HepG2 (cell line): ENCODE results near the gene ICAM2. TPM values are rescaled to one million over a fixed set of nuclear protein-coding genes. Genes with fewer than 3 reads are reported as not detected.

ENCODE experiments used
- ARNT ChIP-seq: fragments of 450-650 bp; IDR thresholded peaks from 2 replicates; pipeline ENCODE4 v1.6.1; 2017
- CENPT ChIP-seq: sonication (generic); formaldehyde crosslinking; IDR thresholded peaks from 2 replicates; pipeline ENCODE4 v1.8.0; 2022; ENCODE audit warnings: low read depth, mild to moderate bottlenecking, moderate library complexity, missing genetic modification reagents
- ELF1 ChIP-seq: sonication (generic); formaldehyde crosslinking; IDR thresholded peaks from 2 replicates; pipeline ENCODE4 v1.4.0; 2020; ENCODE audit warnings: missing genetic modification reagents
- JARID2 ChIP-seq: sonication (generic); formaldehyde crosslinking; IDR thresholded peaks from 2 replicates; pipeline ENCODE4 v1.8.1; 2023; ENCODE audit warnings: missing genetic modification reagents, inconsistent platforms; ENCODE audit not compliant: insufficient replicate concordance
- KAT8 ChIP-seq: IDR thresholded peaks from 2 replicates; pipeline ENCODE4 v1.6.1; 2016; ENCODE audit warnings: missing genetic modification reagents, missing compliant biosample characterization
- KDM3A ChIP-seq: IDR thresholded peaks from 2 replicates; pipeline ENCODE4 v1.6.1; 2018; ENCODE audit warnings: low read depth, missing compliant biosample characterization
- MBNL3 ChIP-seq: fragments of 250-450 bp; sonication (Bioruptor Pico); conservative IDR thresholded peaks from 2 replicates; pipeline ENCODE4 v1.8.0; 2022; ENCODE audit warnings: mild to moderate bottlenecking, inconsistent platforms
- MED8 ChIP-seq: sonication (generic); formaldehyde crosslinking; IDR thresholded peaks from 2 replicates; pipeline ENCODE4 v1.8.1; 2023; ENCODE audit warnings: mild to moderate bottlenecking, missing genetic modification reagents; ENCODE audit not compliant: insufficient replicate concordance
- MYPOP ChIP-seq: sonication (generic); formaldehyde crosslinking; IDR thresholded peaks from 2 replicates; pipeline ENCODE4 v1.8.1; 2023; ENCODE audit warnings: mild to moderate bottlenecking, moderate library complexity, missing genetic modification reagents
- NFATC3 ChIP-seq: sonication (generic); formaldehyde crosslinking; IDR thresholded peaks from 2 replicates; pipeline ENCODE4 v1.5.1; 2020; ENCODE audit warnings: mild to moderate bottlenecking, missing genetic modification reagents
- REL ChIP-seq: sonication (generic); formaldehyde crosslinking; conservative IDR thresholded peaks from 2 replicates; pipeline ENCODE4 v1.8.0; 2022; ENCODE audit warnings: mild to moderate bottlenecking, missing genetic modification reagents, moderate library complexity
- RFX3 ChIP-seq: IDR thresholded peaks from 2 replicates; pipeline ENCODE4 v1.6.1; 2016; ENCODE audit warnings: missing biosample characterization, missing genetic modification reagents
- SYNCRIP ChIP-seq: fragments of 200-400 bp; formaldehyde crosslinking; IDR thresholded peaks from 2 replicates; pipeline ENCODE4 v1.6.1; 2018; ENCODE audit warnings: mild to moderate bottlenecking, low read depth, low read length; ENCODE audit not compliant: insufficient read depth
- XRCC5 ChIP-seq: fragments of 200-400 bp; formaldehyde crosslinking; optimal IDR thresholded peaks from 2 replicates; pipeline ENCODE3; 2017; ENCODE audit warnings: mild to moderate bottlenecking, low read length
- ZBTB2 ChIP-seq: sonication (generic); formaldehyde crosslinking; IDR thresholded peaks from 2 replicates; pipeline ENCODE4 v1.8.0; 2022; ENCODE audit warnings: low read depth, missing genetic modification reagents
- ZBTB37 ChIP-seq: sonication (generic); formaldehyde crosslinking; IDR thresholded peaks from 2 replicates; pipeline ENCODE4 v1.4.0; 2020; ENCODE audit warnings: mild to moderate bottlenecking, missing genetic modification reagents
- ZMYM4 ChIP-seq: sonication (generic); formaldehyde crosslinking; IDR thresholded peaks from 2 replicates; pipeline ENCODE4 v1.8.1; 2023; ENCODE audit warnings: mild to moderate bottlenecking, missing genetic modification reagents
- ZNF414 ChIP-seq: sonication (generic); formaldehyde crosslinking; IDR thresholded peaks from 2 replicates; pipeline ENCODE4 v1.5.0; 2020; ENCODE audit warnings: missing genetic modification reagents
- ZNF446 ChIP-seq: sonication (generic); formaldehyde crosslinking; IDR thresholded peaks from 2 replicates; pipeline ENCODE4 v1.5.0; 2020; ENCODE audit warnings: mild to moderate bottlenecking, missing genetic modification reagents
- ZNF569 ChIP-seq: sonication (generic); formaldehyde crosslinking; IDR thresholded peaks from 2 replicates; pipeline ENCODE4 v1.5.0; 2020; ENCODE audit warnings: mild to moderate bottlenecking, missing genetic modification reagents, moderate library complexity, borderline replicate concordance
- ZNF792 ChIP-seq: IDR thresholded peaks from 2 replicates; pipeline ENCODE4 v1.6.1; 2016
- polyA plus RNA-seq, 8 experiments: library from polyadenylated mRNA; depleted of rRNA in 3 of 8; stranded (reverse) in 7 of 8; unstranded in 1 of 8; fragments of >200 nt; fragmentation: Illumina TruSeq in 4 of 8; extraction: Trizol in 4 of 8; gene quantifications; 2 replicates each; pipeline versions ENCODE4 v1.2.1 to v1.2.3, GENCODE V29; 2011 to 2016; ENCODE audit warnings: low read depth in 4 of 8, missing spikeins in 1 of 8, mixed read lengths in 1 of 8; ENCODE audit not compliant: insufficient read depth in 1 of 8
- total RNA-seq, 5 experiments: library from RNA; depleted of rRNA; stranded (reverse); fragments of >200 nt; fragmentation: Illumina TruSeq; extraction: Trizol; gene quantifications; 2 replicates each; pipeline ENCODE4 v1.2.3, GENCODE V29; 2016; ENCODE audit warnings: low read depth in 1 of 5
- TF ChIP-seq, protein P1 (sequence below): sonication (generic); formaldehyde crosslinking; IDR thresholded peaks from 2 replicates; pipeline ENCODE4 v1.4.0; 2020; ENCODE audit warnings: missing genetic modification reagents
- TF ChIP-seq, protein P2 (sequence below): sonication (generic); formaldehyde crosslinking; IDR thresholded peaks from 2 replicates; pipeline ENCODE4 v1.8.0; 2022; ENCODE audit warnings: missing genetic modification reagents, low read depth, mild to moderate bottlenecking, borderline replicate concordance
- TF ChIP-seq, protein P3 (sequence below): sonication (generic); formaldehyde crosslinking; IDR thresholded peaks from 2 replicates; pipeline ENCODE4 v1.4.0; 2020; ENCODE audit warnings: mild to moderate bottlenecking, missing genetic modification reagents

The ICAM2 gene
- total and polyA plus RNA-seq, 2 of the 13 experiments (the other 11 are each of a cell fraction or from before 2014, with no cell fraction given), result 10.9 to 20.8 TPM

DNA sequence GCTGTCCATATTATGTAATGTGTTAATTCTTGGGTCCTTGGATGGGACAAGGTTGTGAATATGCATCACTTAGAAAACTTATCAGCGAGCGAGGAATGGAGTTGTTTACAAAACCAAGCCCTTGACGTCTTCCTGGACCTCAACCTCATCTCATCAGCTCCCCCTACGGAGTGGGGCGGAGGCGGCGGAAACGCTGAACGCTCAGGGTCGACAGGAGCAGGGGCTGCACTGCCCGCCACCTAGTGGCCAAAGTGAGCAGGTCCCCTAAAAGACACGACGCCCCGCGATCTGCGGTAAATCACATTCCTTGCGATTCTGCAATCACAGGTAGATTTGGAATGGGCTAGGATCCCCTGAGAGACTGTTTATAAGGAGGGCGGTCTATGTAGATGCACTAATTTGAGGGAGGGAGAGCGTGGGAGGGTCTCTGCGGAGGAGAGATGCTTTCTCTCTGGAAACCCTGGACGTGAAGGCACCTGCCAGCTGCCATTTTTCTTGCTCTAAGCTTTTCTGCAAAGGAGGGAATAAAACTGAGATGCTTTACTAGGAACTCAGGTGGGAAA, 5.4 kb upstream of the ICAM2 start (continued):
- TF ChIP-seq MYPOP (CRISPR knock-in tag) (no peak), ZNF414 (CRISPR knock-in tag) (no peak), KAT8 (peak; percentile 71), RFX3 (CRISPR knock-in tag) (no peak), SYNCRIP (no peak), MBNL3 (CRISPR knock-in tag) (no peak), ZNF446 (CRISPR knock-in tag) (no peak), ELF1 (peak; percentile 65), ZBTB37 (CRISPR knock-in tag) (no peak), XRCC5 (peak; percentile 96), ZNF569 (no peak), ZNF792 (CRISPR knock-in tag) (peak; percentile 72; the same call in 1 of the 2 replicates), ARNT (no peak), JARID2 (CRISPR knock-in tag) (no peak), ZMYM4 (CRISPR knock-in tag) (peak; percentile 81), CENPT (CRISPR knock-in tag) (no peak), KDM3A (CRISPR knock-in tag) (no peak), NFATC3 (CRISPR knock-in tag) (0 out of 2 replicates have a peak, but pooled peaks have one; percentile 30), ZBTB2 (CRISPR knock-in tag) (no peak), REL (CRISPR knock-in tag) (no peak), MED8 (CRISPR knock-in tag) (no peak)
- TF ChIP-seq, protein P1, sequence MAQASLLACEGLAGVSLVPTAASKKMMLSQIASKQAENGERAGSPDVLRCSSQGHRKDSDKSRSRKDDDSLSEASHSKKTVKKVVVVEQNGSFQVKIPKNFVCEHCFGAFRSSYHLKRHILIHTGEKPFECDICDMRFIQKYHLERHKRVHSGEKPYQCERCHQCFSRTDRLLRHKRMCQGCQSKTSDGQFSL (CRISPR knock-in tag), result no peak; the same call in 1 of the 2 replicates
- TF ChIP-seq, protein P2, sequence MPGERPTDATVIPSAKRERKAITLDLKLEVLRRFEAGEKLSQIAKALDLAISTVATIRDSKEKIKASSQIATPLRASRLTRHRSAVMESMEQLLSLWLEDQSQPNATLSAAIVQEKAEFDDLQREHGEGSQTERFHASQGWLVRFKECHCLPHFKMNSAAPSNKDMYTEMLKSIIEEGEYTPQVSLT, result no peak
- TF ChIP-seq, protein P3, sequence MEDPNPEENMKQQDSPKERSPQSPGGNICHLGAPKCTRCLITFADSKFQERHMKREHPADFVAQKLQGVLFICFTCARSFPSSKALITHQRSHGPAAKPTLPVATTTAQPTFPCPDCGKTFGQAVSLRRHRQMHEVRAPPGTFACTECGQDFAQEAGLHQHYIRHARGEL (CRISPR knock-in tag), result no peak
